ENCODE measurements around the gene ACER3. TPM values are rescaled to one million over a fixed set of nuclear protein-coding genes. Genes with fewer than 3 reads are reported as not detected.
A peak's percentile ranks its signal among the peaks of the same experiment; 100 is the strongest.
"Not testable (repeated sequence)": the region's sequence is repeated elsewhere in the genome, so short reads cannot be mapped to it uniquely, and the experiment has no call there.

ACER3 gene
- total and polyA plus RNA-seq, 4 experiments from 2014 or later: 2.9 to 6.8 (median 5.0) TPM

GRCh38 chr11:77056814-77057402 lies 196.2 kb downstream of the ACER3 start:
- H3K27ac ChIP-seq (ENCODE audit: low read depth, low read length): no peak overlapping the region
- H3K4me1 Mint-ChIP-seq: no peaks in the 10 kb centered on the region
- CTCF ChIA-PET (ENCODE audit: partially characterized antibody): interaction anchor here (1.6 kb wide), 1 partner anchor 8 kb away, joined by 4 read pairs; no protein-coding TSS in a partner anchor
- H3K27ac Mint-ChIP-seq: no peak overlapping the region
- no peak overlapping the region for H3K4me3 Mint-ChIP-seq
- no peaks in the 10 kb centered on the region for H3K4me1 ChIP-seq (ENCODE audit: insufficient read depth, low read length)
- H3K9me3 Mint-ChIP-seq: peaks cover 0 to 21% (median 8%) of the 10 kb centered on the region in 8 donors
- H3K4me3 ChIP-seq (ENCODE audit: low read length in 2 of 2): no peak overlapping the region
- H3K36me3 ChIP-seq (ENCODE audit: insufficient read depth, low read length): no peaks in the 10 kb centered on the region
- POLR2A ChIA-PET (ENCODE audit: partially characterized antibody): no interaction called here
- H3K27me3 Mint-ChIP-seq: peaks cover 0 to 1% of the 10 kb centered on the region in 2 donors
- no peaks in the 10 kb centered on the region for H3K27me3 ChIP-seq (ENCODE audit: insufficient read depth, low read length)
- H3K9me3 ChIP-seq (ENCODE audit: control insufficient read depth in 1 of 2, low read length in 2 of 2): no peaks in the 10 kb centered on the region
- intact Hi-C loops (cut with micrococcal nuclease): no loop called here
- no peak for DNase-seq
- peaks cover 1 to 3% of the 10 kb centered on the region in 2 donors for H3K36me3 Mint-ChIP-seq

GRCh38 chr11:77057938-77058474 lies 197.3 kb downstream of the ACER3 start:
- Histone ChIP-seq H3K27me3 (ENCODE audit: insufficient read depth, low read length) (no peaks in the 10 kb centered on the region), H3K4me3 (ENCODE audit: low read length in 2 of 2) (no peak overlapping the region), H3K9me3 (ENCODE audit: control insufficient read depth in 1 of 2, low read length in 2 of 2) (no peaks in the 10 kb centered on the region), H3K36me3 (ENCODE audit: insufficient read depth, low read length) (no peaks in the 10 kb centered on the region), H3K27ac (ENCODE audit: low read depth, low read length) (no peak overlapping the region), H3K4me1 (ENCODE audit: insufficient read depth, low read length) (no peaks in the 10 kb centered on the region)
- ChIA-PET POLR2A (ENCODE audit: partially characterized antibody) (no interaction called here), CTCF (ENCODE audit: partially characterized antibody) (interaction anchor here (0.7 to 1.0 kb wide), 3 partner anchors 10 to 36 kb away, joined by 3 read pairs; no protein-coding TSS in a partner anchor)
- H3K9me3 Mint-ChIP-seq: peaks cover 0 to 25% (median 12%) of the 10 kb centered on the region in 8 donors
- H3K27me3 Mint-ChIP-seq: peaks cover 0 to 1% of the 10 kb centered on the region in 2 donors
- intact Hi-C loops (cut with micrococcal nuclease): no loop called here
- H3K4me1 Mint-ChIP-seq: no peaks in the 10 kb centered on the region
- H3K4me3 Mint-ChIP-seq: no peak overlapping the region
- H3K27ac Mint-ChIP-seq: no peak overlapping the region
- peaks cover 1 to 3% of the 10 kb centered on the region in 2 donors for H3K36me3 Mint-ChIP-seq
- no peak for DNase-seq

- H3K36me3 Mint-ChIP-seq: peaks cover 1 to 3% of the 10 kb centered on the region in 2 donors
- Histone ChIP-seq H3K27me3 (ENCODE audit: insufficient read depth, low read length) (no peaks in the 10 kb centered on the region), H3K4me3 (ENCODE audit: low read length in 2 of 2) (no peak overlapping the region), H3K9me3 (ENCODE audit: control insufficient read depth in 1 of 2, low read length in 2 of 2) (no peaks in the 10 kb centered on the region), H3K27ac (ENCODE audit: low read depth, low read length) (no peak overlapping the region), H3K36me3 (ENCODE audit: insufficient read depth, low read length) (no peaks in the 10 kb centered on the region), H3K4me1 (ENCODE audit: insufficient read depth, low read length) (no peaks in the 10 kb centered on the region)
- no peak overlapping the region for H3K27ac Mint-ChIP-seq
- peaks cover 0 to 25% (median 12%) of the 10 kb centered on the region in 8 donors for H3K9me3 Mint-ChIP-seq
- ChIA-PET POLR2A (ENCODE audit: partially characterized antibody) (no interaction called here), CTCF (ENCODE audit: partially characterized antibody) (interaction anchor here (1.0 kb wide), 1 partner anchor 23 kb away, joined by 3 read pairs; no protein-coding TSS in a partner anchor)
- H3K4me1 Mint-ChIP-seq: no peaks in the 10 kb centered on the region
- intact Hi-C loops (cut with micrococcal nuclease): no loop called here
- H3K27me3 Mint-ChIP-seq: peaks cover 0 to 1% of the 10 kb centered on the region in 2 donors
- no peak for DNase-seq
- H3K4me3 Mint-ChIP-seq: no peak overlapping the region
Measured at GRCh38 chr11:77058900-77059299, 198.2 kb downstream of the ACER3 start.

- peaks cover 0 to 25% (median 12%) of the 10 kb centered on the region in 8 donors for H3K9me3 Mint-ChIP-seq
- no peak overlapping the region for H3K4me3 ChIP-seq (ENCODE audit: low read length in 2 of 2)
- no peak overlapping the region for H3K4me3 Mint-ChIP-seq
- H3K27ac ChIP-seq (ENCODE audit: low read depth, low read length): no peak overlapping the region
- no peaks in the 10 kb centered on the region for H3K27me3 ChIP-seq (ENCODE audit: insufficient read depth, low read length)
- CTCF ChIA-PET (ENCODE audit: partially characterized antibody): interaction anchor here (0.5 kb wide), 1 partner anchor 52 kb away, joined by 3 read pairs; no protein-coding TSS in a partner anchor
- no peaks in the 10 kb centered on the region for H3K9me3 ChIP-seq (ENCODE audit: control insufficient read depth in 1 of 2, low read length in 2 of 2)
- no peak for DNase-seq
- H3K36me3 ChIP-seq (ENCODE audit: insufficient read depth, low read length): no peaks in the 10 kb centered on the region
- no peaks in the 10 kb centered on the region for H3K4me1 ChIP-seq (ENCODE audit: insufficient read depth, low read length)
- no peak overlapping the region for H3K27ac Mint-ChIP-seq
- POLR2A ChIA-PET (ENCODE audit: partially characterized antibody): no interaction called here
- H3K36me3 Mint-ChIP-seq: peaks cover 1 to 3% of the 10 kb centered on the region in 2 donors
- peaks cover 0 to 1% of the 10 kb centered on the region in 2 donors for H3K27me3 Mint-ChIP-seq
- H3K4me1 Mint-ChIP-seq: no peaks in the 10 kb centered on the region
- intact Hi-C loops (cut with micrococcal nuclease): loop anchor here (10.0 kb wide), 1 partner anchor 415 kb away; the partner anchor contains the start of gene PAK1
Measured at GRCh38 chr11:77059806-77060205, 199.1 kb downstream of the ACER3 start.

- H3K4me3 Mint-ChIP-seq: no peak overlapping the region
- Histone ChIP-seq H3K4me3 (ENCODE audit: low read length in 2 of 2) (no peak overlapping the region), H3K9me3 (ENCODE audit: control insufficient read depth in 1 of 2, low read length in 2 of 2) (no peaks in the 10 kb centered on the region), H3K36me3 (ENCODE audit: insufficient read depth, low read length) (no peaks in the 10 kb centered on the region), H3K4me1 (ENCODE audit: insufficient read depth, low read length) (no peaks in the 10 kb centered on the region), H3K27ac (ENCODE audit: low read depth, low read length) (no peak overlapping the region), H3K27me3 (ENCODE audit: insufficient read depth, low read length) (no peaks in the 10 kb centered on the region)
- POLR2A ChIA-PET (ENCODE audit: partially characterized antibody): no interaction called here
- H3K27me3 Mint-ChIP-seq: peaks cover 0 to 1% of the 10 kb centered on the region in 2 donors
- H3K9me3 Mint-ChIP-seq: peaks cover 0 to 23% (median 11%) of the 10 kb centered on the region in 8 donors
- no peak overlapping the region for H3K27ac Mint-ChIP-seq
- peaks cover 1 to 3% of the 10 kb centered on the region in 2 donors for H3K36me3 Mint-ChIP-seq
- DNase-seq: no peak
- CTCF ChIA-PET (ENCODE audit: partially characterized antibody): interaction anchor here (0.5 kb wide), 1 partner anchor 51 kb away, joined by 3 read pairs; no protein-coding TSS in a partner anchor
- H3K4me1 Mint-ChIP-seq: peaks cover 0 to 1% (median 0%) of the 10 kb centered on the region in 4 donors
- intact Hi-C loops (cut with micrococcal nuclease): loop anchor here (10.0 kb wide), 1 partner anchor 415 kb away; the partner anchor contains the start of gene PAK1
Measured at GRCh38 chr11:77060234-77060633, 199.5 kb downstream of the ACER3 start.

- H3K27ac Mint-ChIP-seq; H3K4me3 ChIP-seq (ENCODE audit: low read length in 2 of 2); H3K36me3 Mint-ChIP-seq; H3K27ac ChIP-seq (ENCODE audit: low read depth, low read length); H3K9me3 ChIP-seq (ENCODE audit: control insufficient read depth in 1 of 2, low read length in 2 of 2); POLR2A ChIA-PET (ENCODE audit: partially characterized antibody); DNase-seq; H3K4me3 Mint-ChIP-seq; H3K36me3 ChIP-seq (ENCODE audit: insufficient read depth, low read length); H3K4me1 ChIP-seq (ENCODE audit: insufficient read depth, low read length); CTCF ChIA-PET (ENCODE audit: partially characterized antibody); H3K27me3 Mint-ChIP-seq; H3K27me3 ChIP-seq (ENCODE audit: insufficient read depth, low read length): not testable (repeated sequence)
- Mint-ChIP-seq H3K4me1 (peaks cover 2 to 10% (median 5%) of the 10 kb centered on the region in 4 donors), H3K9me3 (peaks cover 0 to 19% (median 10%) of the 10 kb centered on the region in 8 donors)
- intact Hi-C loops (cut with micrococcal nuclease): loop anchor here (10.0 kb wide), 1 partner anchor 414 kb away; the partner anchor contains the start of gene PAK1
Measured at GRCh38 chr11:77061258-77061657, 200.5 kb downstream of the ACER3 start.

- Mint-ChIP-seq H3K9me3 (peaks cover 0 to 12% (median 6%) of the 10 kb centered on the region in 8 donors), H3K4me1 (peaks cover 4 to 14% (median 8%) of the 10 kb centered on the region in 4 donors), H3K27ac (peak overlapping the region in 2 of 7 donors; percentile 11 to 22), H3K27me3 (peaks cover 0 to 1% of the 10 kb centered on the region in 2 donors), H3K4me3 (no peak overlapping the region), H3K36me3 (no peaks in the 10 kb centered on the region)
- intact Hi-C loops (cut with micrococcal nuclease): loop anchor here (10.0 kb wide), 1 partner anchor 412 kb away; the partner anchor contains the start of gene PAK1
- no peaks in the 10 kb centered on the region for H3K36me3 ChIP-seq (ENCODE audit: insufficient read depth, low read length)
- peaks cover 16% of the 10 kb centered on the region for H3K4me1 ChIP-seq (ENCODE audit: insufficient read depth, low read length)
- no peak overlapping the region for H3K4me3 ChIP-seq (ENCODE audit: low read length in 2 of 2)
- DNase-seq: no peak
- POLR2A ChIA-PET (ENCODE audit: partially characterized antibody): interaction anchor here (0.9 to 1.7 kb wide), 2 partner anchors 16 to 20 kb away, joined by 3 to 5 read pairs; no protein-coding TSS in a partner anchor
- CTCF ChIA-PET (ENCODE audit: partially characterized antibody): interaction anchor here (1.1 to 4.2 kb wide), 3 partner anchors 18 to 28 kb away, joined by 4 to 30 read pairs (median 4); no protein-coding TSS in a partner anchor
- no peaks in the 10 kb centered on the region for H3K9me3 ChIP-seq (ENCODE audit: control insufficient read depth in 1 of 2, low read length in 2 of 2)
- no peaks in the 10 kb centered on the region for H3K27me3 ChIP-seq (ENCODE audit: insufficient read depth, low read length)
- H3K27ac ChIP-seq (ENCODE audit: low read depth, low read length): no peak overlapping the region
Measured at GRCh38 chr11:77062924-77063323, 202.2 kb downstream of the ACER3 start.

All from CD4-positive, alpha-beta memory T cell (primary cell).